Hepatocyte (in vitro differentiated cells): Measurements from ENCODE around the gene TMEM95. TPM values are rescaled to one million over a fixed set of nuclear protein-coding genes. Genes with fewer than 3 reads are reported as not detected.

ENCODE experiments used
- DNase-seq: peaks from one replicate; pipeline ENCODE4 v3.0.0-alpha.2; 2016; ENCODE audit warnings: low spot score
- H2AFZ ChIP-seq: fragments of 200-600 bp; sonication (generic); 2 replicates; pipeline ENCODE4 v1.6.0; 2016; ENCODE audit warnings: antibody characterized with exemption, mild to moderate bottlenecking
- H3K27ac ChIP-seq: fragments of 200-600 bp; sonication (generic); 2 replicates; pipeline ENCODE4 v1.5.1; 2016; ENCODE audit warnings: mild to moderate bottlenecking
- H3K27me3 ChIP-seq: fragments of 200-600 bp; sonication (generic); 2 replicates; pipeline ENCODE4 v1.6.1; 2016
- H3K36me3 ChIP-seq: fragments of 200-600 bp; sonication (generic); replicated peaks from 2 replicates; pipeline ENCODE4 v1.5.1; 2016; ENCODE audit warnings: low read depth; ENCODE audit not compliant: insufficient read depth
- H3K4me1 ChIP-seq: fragments of 200-600 bp; sonication (generic); 2 replicates; pipeline ENCODE4 v1.5.1; 2016; ENCODE audit warnings: mild to moderate bottlenecking, moderate library complexity; ENCODE audit not compliant: insufficient read depth
- H3K4me2 ChIP-seq: fragments of 200-600 bp; sonication (generic); 2 replicates; pipeline ENCODE4 v1.6.0; 2016
- H3K4me3 ChIP-seq: fragments of 200-600 bp; sonication (generic); 2 replicates; pipeline ENCODE4 v1.5.1; 2016; ENCODE audit warnings: mild to moderate bottlenecking
- H3K79me2 ChIP-seq: fragments of 200-600 bp; sonication (generic); 2 replicates; pipeline ENCODE4 v1.6.0; 2017; ENCODE audit warnings: mild to moderate bottlenecking
- H3K9me2 ChIP-seq: fragments of 200-600 bp; sonication (generic); replicated peaks from 2 replicates; pipeline ENCODE4 v1.6.0; 2017; ENCODE audit warnings: mild to moderate bottlenecking; ENCODE audit not compliant: insufficient read depth
- H3K9me3 ChIP-seq: fragments of 200-600 bp; sonication (generic); 2 replicates; pipeline ENCODE4 v1.5.1; 2016; ENCODE audit warnings: low read depth, mild to moderate bottlenecking
- H4K20me1 ChIP-seq: fragments of 200-600 bp; sonication (generic); 2 replicates; pipeline ENCODE4 v1.6.0; 2016; ENCODE audit warnings: mild to moderate bottlenecking; ENCODE audit not compliant: insufficient read depth, poor library complexity, severe bottlenecking
- CTCF ChIP-seq: fragments of 200-600 bp; sonication (generic); IDR thresholded peaks from 2 replicates; pipeline ENCODE4 v1.5.1; 2016; ENCODE audit warnings: antibody characterized with exemption, mild to moderate bottlenecking; ENCODE audit not compliant: poor library complexity
- EZH2 ChIP-seq: fragments of 200-600 bp; sonication (generic); IDR thresholded peaks from 2 replicates; pipeline ENCODE4 v1.6.1; 2016; ENCODE audit warnings: antibody characterized with exemption, mild to moderate bottlenecking, borderline replicate concordance
- EZH2phosphoT487 ChIP-seq: fragments of 200-600 bp; sonication (generic); IDR thresholded peaks from one replicate; pipeline ENCODE4 v1.6.1; 2018; ENCODE audit warnings: antibody characterized with exemption, mild to moderate bottlenecking, low read depth, moderate library complexity; ENCODE audit not compliant: unreplicated experiment, severe bottlenecking
- WGBS: methylation state at CpG from one replicate; pipeline ENCODE4 v1.1.6; 2016; ENCODE audit warnings: low lambda C conversion rate; ENCODE audit errors: missing lambda C conversion rate; 5-methylcytosine and 5-hydroxymethylcytosine counted together
- polyA plus RNA-seq: library from polyadenylated mRNA; unstranded; fragments of >200 nt; fragmentation: Nextera tagmentation; extraction: Ambion mirVana; gene quantifications from 2 replicates; pipeline ENCODE4 v1.2.1, GENCODE V29; 2016
- total RNA-seq: library from RNA; depleted of rRNA; stranded (reverse); fragments of >200 nt; gene quantifications from 2 replicates; pipeline ENCODE4 v1.2.3, GENCODE V29; 2014

Gene TMEM95
- total and polyA plus RNA-seq, 2 experiments from 2014 or later: not detected

GRCh38 chr17:7396147-7396546 lies 41.2 kb downstream of the TMEM95 start:
- no peaks in the 10 kb centered on the region for H3K9me2 ChIP-seq
- no peaks in the 10 kb centered on the region for H3K36me3 ChIP-seq
- 93% methylated on average over 4 of the region's 4 CpGs for WGBS
- no peaks in the 10 kb centered on the region for H4K20me1 ChIP-seq
- no peak overlapping the region for H3K27ac ChIP-seq
- no peak overlapping the region for H2AFZ ChIP-seq
- no peak overlapping the region for H3K4me3 ChIP-seq
- DNase-seq: no peak
- no peaks in the 10 kb centered on the region for H3K9me3 ChIP-seq
- H3K4me2 ChIP-seq: no peak overlapping the region
- H3K27me3 ChIP-seq: no peaks in the 10 kb centered on the region
- peaks cover 9% of the 10 kb centered on the region for H3K4me1 ChIP-seq
- no peak for TF ChIP-seq CTCF
- no peak for TF ChIP-seq EZH2
- TF ChIP-seq EZH2phosphoT487: no peak
- H3K79me2 ChIP-seq: peaks cover 10% of the 10 kb centered on the region

GRCh38 chr17:7398612-7399011 lies 43.7 kb downstream of the TMEM95 start:
- Histone ChIP-seq H3K79me2 (peaks cover 17% of the 10 kb centered on the region), H3K9me2 (no peaks in the 10 kb centered on the region), H3K9me3 (no peaks in the 10 kb centered on the region), H2AFZ (no peak overlapping the region), H3K36me3 (no peaks in the 10 kb centered on the region), H4K20me1 (no peaks in the 10 kb centered on the region), H3K27ac (no peak overlapping the region), H3K4me3 (no peak overlapping the region), H3K4me1 (peaks cover 10% of the 10 kb centered on the region), H3K27me3 (no peaks in the 10 kb centered on the region), H3K4me2 (no peak overlapping the region)
- WGBS: 93% methylated on average over 2 of the region's 2 CpGs
- no peak for TF ChIP-seq EZH2phosphoT487
- TF ChIP-seq EZH2: no peak
- TF ChIP-seq CTCF: no peak
- DNase-seq: no peak

GRCh38 chr17:7403043-7403726 lies 48.2 kb downstream of the TMEM95 start:
- WGBS: 16% methylated on average over 11 of the region's 16 CpGs
- peak; percentile 85 for DNase-seq
- Histone ChIP-seq H3K9me2 (no peaks in the 10 kb centered on the region), H2AFZ (peak overlapping the region; percentile 2), H3K4me3 (peak overlapping the region; percentile 32), H3K9me3 (no peaks in the 10 kb centered on the region), H3K27me3 (no peaks in the 10 kb centered on the region), H3K36me3 (no peaks in the 10 kb centered on the region), H4K20me1 (no peaks in the 10 kb centered on the region), H3K79me2 (peaks cover 19% of the 10 kb centered on the region), H3K4me2 (peak overlapping the region; percentile 86), H3K27ac (peak overlapping the region; percentile 92), H3K4me1 (peaks cover 9% of the 10 kb centered on the region)
- TF ChIP-seq CTCF (no peak), EZH2phosphoT487 (no peak), EZH2 (no peak)
